ENCODE results near the gene MEGF10. TPM values are rescaled to one million over a fixed set of nuclear protein-coding genes. Genes with fewer than 3 reads are reported as not detected.
"Not testable (repeated sequence)": the region's sequence is repeated elsewhere in the genome, so short reads cannot be mapped to it uniquely, and the experiment has no call there.

MEGF10 gene
- total and polyA plus RNA-seq, 4 experiments from 2014 or later, result not detected

DNA sequence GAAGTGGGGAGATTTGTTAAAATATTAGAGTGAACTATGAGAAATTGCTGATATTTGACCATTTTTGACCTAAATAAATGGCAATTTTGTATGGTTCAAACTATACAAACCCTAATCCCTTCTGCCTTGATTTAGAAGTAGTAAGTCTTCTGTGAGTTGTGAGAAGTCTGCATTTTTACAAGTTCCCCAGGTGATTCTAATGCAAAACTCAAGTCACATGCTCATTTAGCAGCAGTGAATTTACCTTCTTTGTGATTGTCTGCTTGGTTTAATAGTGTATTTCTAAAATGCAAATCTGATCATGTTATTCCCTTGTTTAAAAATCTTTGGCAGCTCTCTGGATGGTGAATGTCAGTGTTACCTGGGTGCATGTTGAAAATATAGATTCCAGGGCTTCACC lies 2.8 kb downstream of the MEGF10 start:
- Mint-ChIP-seq H3K27ac (no peak overlapping the region), H3K4me3 (no peak overlapping the region), H3K27me3 (peaks cover 44 to 52% of the 10 kb centered on the region in 2 donors), H3K36me3 (no peaks in the 10 kb centered on the region), H3K4me1 (peaks cover 0 to 22% (median 7%) of the 10 kb centered on the region in 4 donors), H3K9me3 (peaks cover 0 to 14% (median 7%) of the 10 kb centered on the region in 8 donors)
- Histone ChIP-seq H3K9me3 (ENCODE audit: control insufficient read depth in 1 of 2, low read length in 2 of 2) (no peaks in the 10 kb centered on the region), H3K4me3 (ENCODE audit: low read length in 2 of 2) (no peak overlapping the region), H3K36me3 (ENCODE audit: insufficient read depth, low read length) (no peaks in the 10 kb centered on the region), H3K27me3 (ENCODE audit: insufficient read depth, low read length) (peaks cover 18% of the 10 kb centered on the region), H3K4me1 (ENCODE audit: insufficient read depth, low read length) (no peaks in the 10 kb centered on the region), H3K27ac (ENCODE audit: low read depth, low read length) (no peak overlapping the region)
- intact Hi-C loops (cut with micrococcal nuclease), result no loop called here
- DNase-seq, result no peak
- ChIA-PET CTCF (ENCODE audit: partially characterized antibody) (no interaction called here), POLR2A (ENCODE audit: partially characterized antibody) (no interaction called here)

DNA sequence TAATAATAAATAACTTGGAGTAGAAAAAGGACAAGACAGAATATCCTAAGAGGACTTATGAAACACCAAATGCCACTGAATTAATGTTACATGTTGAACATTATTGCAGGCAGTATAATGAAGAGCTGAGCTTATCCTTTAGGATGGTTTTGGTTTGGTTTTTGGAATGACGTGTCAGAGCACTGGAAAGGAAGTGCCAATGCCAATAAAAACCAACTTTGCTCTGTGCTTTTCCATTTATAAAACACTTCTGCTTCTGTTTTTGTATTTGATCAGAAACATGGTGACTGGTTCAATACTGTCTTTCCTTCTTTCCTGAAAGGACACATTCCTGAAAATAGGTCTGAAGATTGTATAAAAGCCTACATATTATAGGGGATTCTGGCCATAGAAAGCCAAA lies 4.2 kb downstream of the MEGF10 start:
- no peaks in the 10 kb centered on the region for H3K9me3 ChIP-seq (ENCODE audit: control insufficient read depth in 1 of 2, low read length in 2 of 2)
- no peak overlapping the region for H3K4me3 Mint-ChIP-seq
- H3K27me3 ChIP-seq (ENCODE audit: insufficient read depth, low read length), result peaks cover 18% of the 10 kb centered on the region
- no peaks in the 10 kb centered on the region for H3K36me3 Mint-ChIP-seq
- ChIA-PET CTCF (ENCODE audit: partially characterized antibody) (no interaction called here), POLR2A (ENCODE audit: partially characterized antibody) (no interaction called here)
- no peak overlapping the region for H3K4me3 ChIP-seq (ENCODE audit: low read length in 2 of 2)
- no peak overlapping the region for H3K27ac Mint-ChIP-seq
- peaks cover 33 to 45% of the 10 kb centered on the region in 2 donors for H3K27me3 Mint-ChIP-seq
- intact Hi-C loops (cut with micrococcal nuclease), result no loop called here
- peaks cover 0 to 18% (median 6%) of the 10 kb centered on the region in 4 donors for H3K4me1 Mint-ChIP-seq
- no peaks in the 10 kb centered on the region for H3K36me3 ChIP-seq (ENCODE audit: insufficient read depth, low read length)
- H3K4me1 ChIP-seq (ENCODE audit: insufficient read depth, low read length), result no peaks in the 10 kb centered on the region
- no peak for DNase-seq
- no peak overlapping the region for H3K27ac ChIP-seq (ENCODE audit: low read depth, low read length)
- H3K9me3 Mint-ChIP-seq, result peaks cover 0 to 2% (median 0%) of the 10 kb centered on the region in 8 donors

DNA sequence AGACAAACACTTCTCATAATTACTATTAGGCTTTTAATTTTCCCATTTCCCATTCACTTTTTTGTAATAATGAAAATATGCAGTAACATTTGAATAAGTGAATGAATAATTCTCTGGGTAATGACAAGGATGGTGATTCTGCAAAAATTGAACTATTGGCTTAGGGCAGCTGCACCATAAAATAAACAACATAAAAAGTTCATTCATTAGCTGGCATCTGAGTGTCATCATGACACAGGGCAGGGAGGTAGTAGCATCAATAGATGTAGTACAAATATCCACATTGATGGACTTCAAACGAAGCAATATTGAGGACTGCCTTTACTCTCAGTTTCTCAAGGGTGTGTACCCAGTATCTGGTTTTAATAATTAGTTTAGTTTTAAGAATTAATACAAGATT lies 4.9 kb downstream of the MEGF10 start:
- Histone ChIP-seq H3K27ac (ENCODE audit: low read depth, low read length) (no peak overlapping the region), H3K36me3 (ENCODE audit: insufficient read depth, low read length) (no peaks in the 10 kb centered on the region), H3K4me3 (ENCODE audit: low read length in 2 of 2) (no peak overlapping the region), H3K9me3 (ENCODE audit: control insufficient read depth in 1 of 2, low read length in 2 of 2) (no peaks in the 10 kb centered on the region), H3K27me3 (ENCODE audit: insufficient read depth, low read length) (peaks cover 18% of the 10 kb centered on the region), H3K4me1 (ENCODE audit: insufficient read depth, low read length) (no peaks in the 10 kb centered on the region)
- H3K4me3 Mint-ChIP-seq, result no peak overlapping the region
- ChIA-PET POLR2A (ENCODE audit: partially characterized antibody) (no interaction called here), CTCF (ENCODE audit: partially characterized antibody) (no interaction called here)
- H3K4me1 Mint-ChIP-seq, result peaks cover 0 to 11% (median 6%) of the 10 kb centered on the region in 4 donors
- intact Hi-C loops (cut with micrococcal nuclease), result no loop called here
- no peak overlapping the region for H3K27ac Mint-ChIP-seq
- peaks cover 0 to 1% (median 0%) of the 10 kb centered on the region in 8 donors for H3K9me3 Mint-ChIP-seq
- no peaks in the 10 kb centered on the region for H3K36me3 Mint-ChIP-seq
- H3K27me3 Mint-ChIP-seq, result peaks cover 28 to 43% of the 10 kb centered on the region in 2 donors
- no peak for DNase-seq

DNA sequence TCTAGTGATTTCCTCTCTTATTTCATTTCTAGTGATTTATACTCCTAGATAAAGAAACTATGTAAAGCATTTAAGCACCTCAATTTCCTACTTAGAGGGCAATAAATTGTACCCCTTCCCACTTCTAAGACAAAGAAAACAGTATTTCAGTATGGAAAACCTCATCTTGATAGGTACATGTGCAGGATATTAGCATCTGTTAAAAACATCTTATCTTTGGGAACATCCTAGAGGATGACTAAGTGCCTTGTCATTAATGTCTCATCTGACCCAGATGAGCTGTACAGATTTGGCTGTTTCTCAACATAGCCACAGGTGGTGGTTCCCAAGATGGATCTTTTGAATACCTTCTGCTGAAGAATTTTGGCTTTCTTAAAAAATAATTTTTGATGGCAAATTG lies 5.7 kb downstream of the MEGF10 start:
- intact Hi-C loops (cut with micrococcal nuclease), result no loop called here
- H3K4me1 ChIP-seq (ENCODE audit: insufficient read depth, low read length), result no peaks in the 10 kb centered on the region
- Mint-ChIP-seq H3K36me3 (no peaks in the 10 kb centered on the region), H3K27ac (no peak overlapping the region), H3K9me3 (peaks cover 0 to 1% (median 0%) of the 10 kb centered on the region in 8 donors), H3K4me3 (no peak overlapping the region), H3K4me1 (peaks cover 0 to 3% (median under 1%) of the 10 kb centered on the region in 4 donors), H3K27me3 (peaks cover 20 to 37% of the 10 kb centered on the region in 2 donors)
- POLR2A ChIA-PET (ENCODE audit: partially characterized antibody), result no interaction called here
- peaks cover 12% of the 10 kb centered on the region for H3K27me3 ChIP-seq (ENCODE audit: insufficient read depth, low read length)
- H3K27ac ChIP-seq (ENCODE audit: low read depth, low read length), result no peak overlapping the region
- no peak for DNase-seq
- H3K4me3 ChIP-seq (ENCODE audit: low read length in 2 of 2), result no peak overlapping the region
- CTCF ChIA-PET (ENCODE audit: partially characterized antibody), result no interaction called here
- no peaks in the 10 kb centered on the region for H3K9me3 ChIP-seq (ENCODE audit: control insufficient read depth in 1 of 2, low read length in 2 of 2)
- no peaks in the 10 kb centered on the region for H3K36me3 ChIP-seq (ENCODE audit: insufficient read depth, low read length)

DNA sequence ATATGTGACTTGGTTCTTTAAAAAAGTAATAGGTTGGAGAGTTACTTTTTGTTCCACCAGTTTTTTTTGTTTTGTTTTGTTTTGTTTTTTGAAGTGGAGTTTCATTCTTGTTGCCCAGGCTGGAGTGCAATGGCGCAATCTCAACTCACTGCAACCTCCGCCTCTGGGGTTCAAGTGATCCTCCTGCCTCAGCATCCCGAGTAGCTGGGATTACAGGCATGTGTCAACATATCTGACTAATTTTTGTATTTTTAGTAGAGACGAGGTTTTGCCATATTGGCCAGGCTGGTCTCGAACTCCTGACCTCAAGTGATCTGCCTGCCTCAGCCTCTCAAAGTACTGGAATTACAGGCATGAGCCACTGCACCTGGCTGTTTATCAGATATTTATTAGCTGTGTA lies 6.3 kb downstream of the MEGF10 start:
- DNase-seq; H3K27ac Mint-ChIP-seq; H3K9me3 ChIP-seq (ENCODE audit: control insufficient read depth in 1 of 2, low read length in 2 of 2); POLR2A ChIA-PET (ENCODE audit: partially characterized antibody); H3K4me3 ChIP-seq (ENCODE audit: low read length in 2 of 2); H3K27ac ChIP-seq (ENCODE audit: low read depth, low read length); H3K4me1 Mint-ChIP-seq; CTCF ChIA-PET (ENCODE audit: partially characterized antibody); H3K9me3 Mint-ChIP-seq; H3K27me3 ChIP-seq (ENCODE audit: insufficient read depth, low read length); H3K36me3 Mint-ChIP-seq; H3K4me3 Mint-ChIP-seq; H3K36me3 ChIP-seq (ENCODE audit: insufficient read depth, low read length); intact Hi-C loops (cut with micrococcal nuclease); H3K4me1 ChIP-seq (ENCODE audit: insufficient read depth, low read length): not testable (repeated sequence)
- peaks cover 15 to 33% of the 10 kb centered on the region in 2 donors for H3K27me3 Mint-ChIP-seq

DNA sequence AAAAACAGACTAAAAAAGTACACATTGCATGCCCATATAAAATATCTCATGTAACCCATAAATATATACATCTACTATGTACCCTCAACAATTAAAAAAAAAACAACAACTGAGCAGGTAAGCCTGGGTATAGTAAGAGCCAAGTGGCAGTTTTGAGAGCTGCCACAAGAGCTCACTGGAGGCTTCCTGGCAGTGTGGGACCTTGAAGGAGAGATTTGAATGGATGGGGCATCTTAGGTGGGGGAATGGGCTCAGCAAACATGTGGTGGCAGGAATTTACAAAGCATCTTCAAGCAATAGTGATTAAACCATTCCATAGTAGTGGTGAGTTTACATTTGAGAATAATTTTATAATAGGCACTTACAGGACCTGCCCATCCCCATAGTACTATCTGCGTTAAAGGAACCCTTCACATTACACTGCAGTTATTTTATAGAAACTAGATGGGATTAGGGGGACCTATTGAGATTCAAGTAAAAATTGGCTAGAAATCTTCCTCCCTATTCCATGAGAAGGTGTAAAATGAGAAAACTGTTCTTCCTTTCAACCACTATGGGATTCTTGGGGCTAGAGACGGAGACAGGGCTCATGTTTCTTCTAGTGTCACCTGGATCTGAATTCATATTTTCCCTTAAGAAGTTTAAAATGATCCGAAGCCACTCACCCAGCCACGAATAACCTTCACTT lies 6.9 kb downstream of the MEGF10 start:
- no peak overlapping the region for H3K27ac Mint-ChIP-seq

DNA sequence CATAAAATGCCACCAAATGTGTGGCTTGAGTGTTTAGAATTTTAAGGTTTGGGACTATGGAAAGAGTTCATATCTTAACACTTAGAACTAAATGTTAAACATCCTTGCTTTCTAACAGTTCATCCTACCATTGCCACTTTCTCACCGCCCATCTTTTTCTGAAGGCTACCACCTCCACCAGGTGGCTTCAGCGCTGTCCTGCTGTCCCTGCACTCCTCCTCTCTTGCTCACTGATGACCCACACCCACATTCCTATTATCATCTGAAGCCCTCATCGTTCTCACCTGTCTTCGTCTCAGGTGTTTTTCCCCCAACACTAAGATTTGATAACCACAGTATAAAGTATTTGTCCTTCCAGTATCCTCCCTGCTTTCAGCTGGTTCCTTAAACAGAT lies 7.4 kb downstream of the MEGF10 start:
- intact Hi-C loops (cut with micrococcal nuclease), result no loop called here
- POLR2A ChIA-PET (ENCODE audit: partially characterized antibody), result no interaction called here
- H3K27ac Mint-ChIP-seq, result no peak overlapping the region
- no peak overlapping the region for H3K27ac ChIP-seq (ENCODE audit: low read depth, low read length)
- no peaks in the 10 kb centered on the region for H3K4me1 ChIP-seq (ENCODE audit: insufficient read depth, low read length)
- no peaks in the 10 kb centered on the region for H3K9me3 ChIP-seq (ENCODE audit: control insufficient read depth in 1 of 2, low read length in 2 of 2)
- H3K36me3 Mint-ChIP-seq, result no peaks in the 10 kb centered on the region
- H3K4me3 Mint-ChIP-seq, result no peak overlapping the region
- no peak for DNase-seq
- CTCF ChIA-PET (ENCODE audit: partially characterized antibody), result interaction anchor here (1.1 kb wide), 1 partner anchor 15 kb away, joined by 3 read pairs; no protein-coding TSS in a partner anchor
- no peaks in the 10 kb centered on the region for H3K4me1 Mint-ChIP-seq
- H3K36me3 ChIP-seq (ENCODE audit: insufficient read depth, low read length), result no peaks in the 10 kb centered on the region
- peaks cover 16 to 31% of the 10 kb centered on the region in 2 donors for H3K27me3 Mint-ChIP-seq
- H3K9me3 Mint-ChIP-seq, result no peaks in the 10 kb centered on the region
- H3K27me3 ChIP-seq (ENCODE audit: insufficient read depth, low read length), result peaks cover 6% of the 10 kb centered on the region
- H3K4me3 ChIP-seq (ENCODE audit: low read length in 2 of 2), result no peak overlapping the region

More for the DNA sequence above, 6.9 kb downstream of the MEGF10 start:
- Histone ChIP-seq H3K36me3 (ENCODE audit: insufficient read depth, low read length) (no peaks in the 10 kb centered on the region), H3K4me3 (ENCODE audit: low read length in 2 of 2) (no peak overlapping the region), H3K9me3 (ENCODE audit: control insufficient read depth in 1 of 2, low read length in 2 of 2) (no peaks in the 10 kb centered on the region), H3K27me3 (ENCODE audit: insufficient read depth, low read length) (peaks cover 6% of the 10 kb centered on the region), H3K4me1 (ENCODE audit: insufficient read depth, low read length) (no peaks in the 10 kb centered on the region), H3K27ac (ENCODE audit: low read depth, low read length) (no peak overlapping the region)
- H3K4me1 Mint-ChIP-seq, result no peaks in the 10 kb centered on the region
- CTCF ChIA-PET (ENCODE audit: partially characterized antibody), result no interaction called here
- H3K27me3 Mint-ChIP-seq, result peaks cover 13 to 29% of the 10 kb centered on the region in 2 donors
- POLR2A ChIA-PET (ENCODE audit: partially characterized antibody), result interaction anchor here (0.6 kb wide), 1 partner anchor 567 kb away, joined by 3 read pairs; no protein-coding TSS in a partner anchor
- no peaks in the 10 kb centered on the region for H3K36me3 Mint-ChIP-seq
- H3K9me3 Mint-ChIP-seq, result no peaks in the 10 kb centered on the region
- no peak for DNase-seq
- intact Hi-C loops (cut with micrococcal nuclease), result no loop called here
- no peak overlapping the region for H3K4me3 Mint-ChIP-seq
